KBM-7 (cell line): Measurements from ENCODE around the gene DPP3.

Source experiments
- DNase-seq: peaks from one replicate; pipeline ENCODE4 v3.0.0-alpha.2; 2015
- in situ Hi-C: fragments of 300-500 bp; cut with MboI; formaldehyde crosslinking; loops from 2 replicates; pipeline ENCODE4 v1.14.3; 2020; ENCODE audit warnings: low sequenced_read_pairs, low pct_unique_long_range_greater_than_20kb, mixed read lengths

Gene DPP3

GRCh38 chr11:66476841-66477251, 3.4 kb upstream of the DPP3 start:
- in situ Hi-C loops: no loop called here
- no peak for DNase-seq

DNA sequence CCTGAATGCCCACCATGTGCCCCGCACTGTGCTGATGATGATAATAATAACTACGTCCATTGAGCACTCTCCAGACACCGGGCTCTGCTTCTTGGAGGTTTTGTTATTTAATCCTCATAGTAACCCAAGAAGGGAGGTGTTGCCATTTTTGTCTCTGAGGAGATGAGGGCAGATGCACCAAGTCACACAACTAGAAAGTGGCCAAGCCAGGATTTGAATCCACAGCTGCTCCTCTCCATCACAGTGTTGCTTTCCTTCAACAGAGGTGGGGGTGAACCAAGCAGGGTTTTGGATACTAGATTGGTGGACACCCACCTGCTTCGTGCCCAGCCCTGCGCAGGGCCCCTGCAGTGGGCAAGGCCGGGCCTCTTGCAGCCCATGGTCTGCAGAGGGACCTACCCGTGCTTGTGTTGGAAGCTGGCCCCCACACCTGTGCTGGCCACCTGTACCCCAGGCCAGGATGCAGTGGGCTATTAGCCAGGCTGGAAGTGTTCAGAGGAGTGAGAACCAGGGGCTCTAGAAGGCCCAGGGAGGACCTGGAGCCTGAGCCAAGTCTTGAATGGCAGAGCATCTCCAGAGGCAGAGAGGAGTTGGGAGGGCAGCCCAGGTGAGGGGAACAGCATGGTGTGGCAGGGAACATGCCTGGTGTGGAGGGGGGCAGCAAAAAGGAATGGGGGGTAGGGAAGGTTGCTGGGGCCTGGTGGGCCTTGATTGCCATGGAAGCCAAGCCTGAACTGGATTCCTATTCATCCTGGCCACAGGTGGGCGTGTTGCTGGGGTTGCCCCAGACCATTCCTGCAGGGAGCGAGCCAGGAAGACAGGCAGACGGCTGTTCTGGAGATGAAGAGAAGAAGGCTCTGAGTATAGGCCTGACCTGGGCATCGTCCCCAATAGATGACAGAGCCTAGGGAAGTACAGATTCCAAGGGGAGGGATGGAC, 2.7 kb upstream of the DPP3 start:
- DNase-seq: no peak
- in situ Hi-C loops: no loop called here

- in situ Hi-C loops: no loop called here
- DNase-seq: peak; percentile 53
These were observed 1.4 kb upstream of the DPP3 start for GRCh38 chr11:66478729-66479393.

GRCh38 chr11:66479394-66480116, 679 bp upstream of the DPP3 start:
- in situ Hi-C loops: no loop called here
- DNase-seq: no peak

DNA sequence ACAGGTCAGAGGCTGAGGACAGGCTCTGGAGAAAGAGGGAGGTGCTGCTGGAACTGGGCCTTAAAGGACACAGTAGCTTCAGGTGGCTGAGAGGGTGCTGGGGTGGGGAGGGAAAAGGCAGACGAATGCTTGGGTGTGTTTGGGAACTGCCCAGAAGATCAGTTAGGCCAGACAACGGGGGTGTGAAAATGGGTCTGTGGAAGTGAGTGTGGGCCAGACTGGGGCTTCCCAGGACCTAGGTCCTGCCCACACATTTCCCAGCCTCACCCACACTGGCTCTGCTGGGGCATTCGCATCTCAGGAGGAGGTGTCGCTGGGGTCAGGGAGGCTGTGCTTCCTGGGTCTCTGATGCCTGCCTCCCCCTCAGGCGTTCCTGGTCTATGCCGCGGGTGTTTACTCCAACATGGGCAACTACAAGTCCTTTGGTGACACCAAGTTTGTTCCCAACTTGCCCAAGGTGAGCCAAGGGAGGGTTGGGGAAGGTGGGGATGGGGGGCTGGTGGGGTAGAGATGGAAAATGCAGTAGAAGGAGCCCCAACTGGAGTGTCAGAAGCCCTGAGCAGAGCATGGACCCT, 4.7 kb downstream of the DPP3 start:
- in situ Hi-C loops: no loop called here
- no peak for DNase-seq

GRCh38 chr11:66488957-66489356, 8.7 kb downstream of the DPP3 start:
- DNase-seq: no peak
- in situ Hi-C loops: no loop called here

GRCh38 chr11:66489636-66490035, 9.4 kb downstream of the DPP3 start:
- in situ Hi-C loops: no loop called here
- DNase-seq: no peak

- DNase-seq: no peak
- in situ Hi-C loops: no loop called here
These were observed 11.2 kb downstream of the DPP3 start for GRCh38 chr11:66491315-66491935.

DNA sequence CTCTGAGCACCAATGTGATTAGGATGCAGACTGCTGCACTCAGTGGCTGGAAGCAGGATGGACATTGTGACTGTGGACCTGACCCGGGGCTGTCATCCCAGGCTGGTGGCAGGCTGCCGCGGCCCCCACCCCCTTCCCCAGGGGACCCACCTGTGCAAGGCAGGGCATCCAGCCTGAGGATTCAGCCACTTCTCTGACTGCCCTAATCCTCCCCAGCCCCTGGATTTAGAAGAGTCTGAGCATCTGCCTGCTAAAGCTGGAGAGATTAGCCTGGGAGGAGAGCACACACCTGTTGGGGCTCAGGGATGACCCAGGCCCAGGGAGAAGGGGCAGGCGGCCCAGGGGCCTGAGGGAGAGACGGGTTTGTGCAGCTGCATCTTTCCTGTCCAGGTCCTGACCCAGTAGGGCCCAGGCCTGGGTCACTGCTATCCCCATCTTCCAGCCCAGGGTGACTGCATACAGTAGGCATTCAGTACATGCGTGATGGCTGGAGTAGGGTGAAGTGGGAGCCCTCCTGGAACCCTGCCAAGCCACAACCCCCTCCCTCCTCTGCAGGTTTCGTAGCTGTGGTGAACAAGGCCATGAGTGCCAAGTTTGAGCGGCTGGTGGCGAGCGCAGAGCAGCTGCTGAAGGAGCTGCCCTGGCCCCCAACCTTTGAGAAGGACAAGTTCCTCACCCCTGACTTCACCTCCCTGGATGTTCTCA, 12.1 kb downstream of the DPP3 start:
- no peak for DNase-seq
- in situ Hi-C loops: no loop called here

- no peak for DNase-seq
- in situ Hi-C loops: no loop called here
These were observed 12.9 kb downstream of the DPP3 start for GRCh38 chr11:66493130-66493529.

DNA sequence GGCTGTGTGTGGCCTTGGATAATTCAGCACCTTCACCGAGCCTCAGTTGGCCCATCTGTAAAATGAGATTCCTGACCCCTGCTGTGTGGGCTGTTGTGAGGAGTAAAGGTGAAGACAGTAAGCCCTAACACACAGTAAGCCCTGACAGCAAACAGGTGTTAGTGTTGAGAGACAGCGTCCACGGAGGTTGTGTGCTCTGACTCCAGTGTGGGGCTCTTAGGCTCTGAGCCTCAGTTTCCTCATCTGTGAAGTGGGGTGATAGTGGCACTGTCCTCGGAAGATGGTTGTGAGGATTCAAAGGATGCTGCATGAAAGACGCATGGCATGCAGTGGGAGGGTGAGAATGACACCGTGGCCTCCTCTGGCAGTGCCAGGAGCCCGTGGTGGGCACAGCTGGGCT, 14.2 kb downstream of the DPP3 start:
- DNase-seq: no peak
- in situ Hi-C loops: no loop called here

- no peak for DNase-seq
- in situ Hi-C loops: no loop called here
These were observed 14.7 kb downstream of the DPP3 start for GRCh38 chr11:66494935-66495334.

DNA sequence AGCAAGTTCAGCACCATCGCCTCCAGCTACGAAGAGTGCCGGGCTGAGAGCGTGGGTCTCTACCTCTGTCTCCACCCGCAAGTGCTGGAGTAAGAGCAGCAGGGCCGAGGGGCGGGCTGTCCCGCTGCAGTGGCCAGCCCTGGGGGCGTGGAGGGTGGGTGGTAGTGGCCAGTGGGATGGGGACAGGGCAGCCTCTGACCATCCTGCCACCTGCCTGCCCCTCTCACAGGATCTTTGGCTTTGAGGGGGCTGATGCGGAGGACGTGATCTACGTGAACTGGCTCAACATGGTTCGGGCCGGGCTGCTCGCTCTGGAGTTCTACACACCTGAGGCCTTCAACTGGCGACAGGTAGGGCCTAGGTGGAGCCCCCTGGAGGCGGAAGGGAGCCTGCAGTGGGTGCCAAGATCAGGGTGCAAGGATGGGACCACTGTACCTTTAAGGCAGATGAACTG, 15.2 kb downstream of the DPP3 start:
- DNase-seq: no peak

DNA sequence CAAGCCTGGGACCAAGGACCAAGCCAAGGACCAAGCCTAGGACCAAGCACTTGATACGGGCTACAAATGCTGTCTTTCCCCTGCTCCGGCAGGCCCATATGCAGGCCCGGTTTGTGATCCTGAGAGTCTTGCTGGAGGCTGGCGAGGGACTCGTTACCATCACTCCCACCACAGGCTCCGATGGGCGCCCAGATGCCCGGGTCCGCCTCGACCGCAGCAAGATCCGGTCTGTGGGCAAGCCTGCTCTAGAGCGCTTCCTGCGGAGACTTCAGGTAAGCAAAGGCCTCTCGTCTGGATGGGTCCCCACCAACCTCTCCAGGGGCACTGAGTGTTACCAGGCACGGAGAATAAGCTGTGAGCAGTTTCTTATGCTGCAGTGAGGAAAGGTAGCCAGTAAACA, 17.0 kb downstream of the DPP3 start:
- DNase-seq: no peak
- in situ Hi-C loops: no loop called here

More for the DNA sequence above, 15.2 kb downstream of the DPP3 start:
- in situ Hi-C loops: no loop called here

GRCh38 chr11:66498506-66498905, 18.3 kb downstream of the DPP3 start:
- in situ Hi-C loops: no loop called here

GRCh38 chr11:66505276-66505816, 25.1 kb downstream of the DPP3 start:
- in situ Hi-C loops: no loop called here
- no peak for DNase-seq

More at GRCh38 chr11:66498506-66498905, 18.3 kb downstream of the DPP3 start:
- no peak for DNase-seq

- in situ Hi-C loops: no loop called here
These were observed 28.9 kb downstream of the DPP3 start for GRCh38 chr11:66509131-66509561.

More at GRCh38 chr11:66509131-66509561, 28.9 kb downstream of the DPP3 start:
- DNase-seq: peak; percentile 38
